ENCODE data around the gene P4HB. TPM values are rescaled to one million over a fixed set of nuclear protein-coding genes. Genes with fewer than 3 reads are reported as not detected.

P4HB gene
- total and polyA plus RNA-seq, 2 donors (not counting 1 experiment from before 2014, with no cell fraction given), result 37.4 to 191 TPM

- no peaks in the 10 kb centered on the region for H3K27me3 Mint-ChIP-seq
- Histone ChIP-seq H3K9ac (ENCODE audit: low read length) (no peak overlapping the region), H3K36me3 (replicated peaks in 1 of 2; ENCODE audit: control extremely low read depth in 1 of 2, control insufficient read depth in 1 of 2, extremely low read depth in 1 of 2, insufficient read depth in 2 of 2, low read length in 1 of 2) (peaks cover 0 to 12% of the 10 kb centered on the region in 2 experiments), H2AFZ (ENCODE audit: insufficient read depth, low read depth, low read length, poor library complexity, severe bottlenecking) (no peak overlapping the region), H3K27me3 (replicated peaks in 1 of 4; ENCODE audit: control extremely low read depth in 1 of 4, control insufficient read depth in 3 of 4, insufficient read depth in 4 of 4, low read length in 3 of 4) (no peaks in the 10 kb centered on the region), H3K27ac (ENCODE audit: low read length in 2 of 2) (no peak overlapping the region), H3K79me2 (ENCODE audit: control insufficient read depth, insufficient read depth, low read length) (peaks cover 28% of the 10 kb centered on the region), H3K4me3 (ENCODE audit: control extremely low read depth in 1 of 5, extremely low read depth in 1 of 5, insufficient read depth in 1 of 5, low read depth in 2 of 5, low read length in 4 of 5) (no peak overlapping the region), H4K20me1 (ENCODE audit: control insufficient read depth, insufficient read depth, low read length, poor library complexity, severe bottlenecking) (peaks cover 40% of the 10 kb centered on the region), H3K9me3 (ENCODE audit: control extremely low read depth in 1 of 3, control insufficient read depth in 2 of 3, insufficient read depth in 1 of 3, low read length in 2 of 3) (no peaks in the 10 kb centered on the region), H3K4me1 (ENCODE audit: control insufficient read depth in 2 of 2, insufficient read depth in 2 of 2, low read length in 2 of 2) (no peaks in the 10 kb centered on the region), H3K4me2 (replicated peaks; ENCODE audit: low read depth, low read length, poor library complexity, severe bottlenecking) (no peak overlapping the region)
- 97% methylated on average over 33 of the region's 33 CpGs for WGBS (ENCODE audit: insufficient coverage)
- ChIA-PET CTCF (no interaction called here), POLR2A (no interaction called here)
- no peak for ATAC-seq (ENCODE audit: low read depth)
- H3K27ac Mint-ChIP-seq, result no peak overlapping the region
- TF ChIP-seq CTCF (IDR thresholded peaks at IDR 0.05) (no peak), EZH2 (IDR thresholded peaks at IDR 0.05; ENCODE audit: borderline replicate concordance, insufficient read depth, low read depth, low read length, poor library complexity, severe bottlenecking) (no peak)
- no peak for DNase-seq
- no peaks in the 10 kb centered on the region for H3K9me3 Mint-ChIP-seq (ENCODE audit: insufficient read depth)
- H3K4me1 Mint-ChIP-seq, result peaks cover 8% of the 10 kb centered on the region
- intact Hi-C loops (cut with micrococcal nuclease), result no loop called here
- no peak overlapping the region for H3K4me3 Mint-ChIP-seq
Measured at GRCh38 chr17:81823820-81824550, 36.4 kb downstream of the P4HB start.

GRCh38 chr17:81822996-81823819, 37.1 kb downstream of the P4HB start:
- Histone ChIP-seq H2AFZ (ENCODE audit: insufficient read depth, low read depth, low read length, poor library complexity, severe bottlenecking) (no peak overlapping the region), H3K9me3 (ENCODE audit: control extremely low read depth in 1 of 3, control insufficient read depth in 2 of 3, insufficient read depth in 1 of 3, low read length in 2 of 3) (no peaks in the 10 kb centered on the region), H3K27me3 (replicated peaks in 1 of 4; ENCODE audit: control extremely low read depth in 1 of 4, control insufficient read depth in 3 of 4, insufficient read depth in 4 of 4, low read length in 3 of 4) (no peaks in the 10 kb centered on the region), H3K79me2 (ENCODE audit: control insufficient read depth, insufficient read depth, low read length) (peaks cover 20% of the 10 kb centered on the region), H3K36me3 (replicated peaks in 1 of 2; ENCODE audit: control extremely low read depth in 1 of 2, control insufficient read depth in 1 of 2, extremely low read depth in 1 of 2, insufficient read depth in 2 of 2, low read length in 1 of 2) (peaks cover 0 to 12% of the 10 kb centered on the region in 2 experiments), H4K20me1 (ENCODE audit: control insufficient read depth, insufficient read depth, low read length, poor library complexity, severe bottlenecking) (peaks cover 33% of the 10 kb centered on the region), H3K27ac (ENCODE audit: low read length in 2 of 2) (no peak overlapping the region), H3K4me1 (ENCODE audit: control insufficient read depth in 2 of 2, insufficient read depth in 2 of 2, low read length in 2 of 2) (no peaks in the 10 kb centered on the region), H3K9ac (ENCODE audit: low read length) (no peak overlapping the region), H3K4me2 (replicated peaks; ENCODE audit: low read depth, low read length, poor library complexity, severe bottlenecking) (no peak overlapping the region), H3K4me3 (ENCODE audit: control extremely low read depth in 1 of 5, extremely low read depth in 1 of 5, insufficient read depth in 1 of 5, low read depth in 2 of 5, low read length in 4 of 5) (no peak overlapping the region)
- Mint-ChIP-seq H3K27me3 (no peaks in the 10 kb centered on the region), H3K27ac (no peak overlapping the region), H3K4me1 (peaks cover 5% of the 10 kb centered on the region), H3K9me3 (ENCODE audit: insufficient read depth) (no peaks in the 10 kb centered on the region), H3K4me3 (no peak overlapping the region)
- no peak for DNase-seq
- intact Hi-C loops (cut with micrococcal nuclease), result no loop called here
- ChIA-PET CTCF (no interaction called here), POLR2A (no interaction called here)
- TF ChIP-seq CTCF (IDR thresholded peaks at IDR 0.05) (no peak), EZH2 (IDR thresholded peaks at IDR 0.05; ENCODE audit: borderline replicate concordance, insufficient read depth, low read depth, low read length, poor library complexity, severe bottlenecking) (no peak)
- 97% methylated on average over 30 of the region's 30 CpGs for WGBS (ENCODE audit: insufficient coverage)
- ATAC-seq (ENCODE audit: low read depth), result no peak

Measured in B cell (primary cell).